Esophagus squamous epithelium (tissue), 5 donors: ENCODE results near the gene CPSF4L. TPM values are rescaled to one million over a fixed set of nuclear protein-coding genes. Genes with fewer than 3 reads are reported as not detected.

Experiments used
- DNase-seq: peaks from one replicate; lab custom pipeline; 2025; lab: John Stamatoyannopoulos, UW
- H3K27ac ChIP-seq, 4 donors: fragments of 200-600 bp; sonication (generic); one replicate each; pipeline ENCODE4 v1.5.1; 2016 to 2019; ENCODE audit warnings: mild to moderate bottlenecking in 1 of 4
- H3K27me3 ChIP-seq, 4 donors: fragments of 200-600 bp; sonication (generic); 1 replicate in 3 of 4; 2 replicates in 1 of 4; pipeline versions ENCODE4 v1.5.1 to v1.6.0; 2017 to 2021; ENCODE audit warnings: antibody characterized with exemption in 1 of 4
- H3K36me3 ChIP-seq, 3 donors: fragments of 200-600 bp; sonication (generic); one replicate each; pipeline ENCODE4 v1.5.1; 2016 to 2019
- H3K4me1 ChIP-seq, 3 donors: fragments of 200-600 bp; sonication (generic); one replicate each; pipeline ENCODE4 v1.5.1; 2017 to 2019
- H3K4me3 ChIP-seq, 4 donors: fragments of 200-600 bp; sonication (generic); 1 replicate in 3 of 4; 2 replicates in 1 of 4; pipeline ENCODE4 v1.5.1; 2016 to 2019; ENCODE audit warnings: mild to moderate bottlenecking in 2 of 4, moderate library complexity in 1 of 4
- H3K9me3 ChIP-seq, 3 donors: fragments of 200-600 bp; sonication (generic); one replicate each; pipeline ENCODE4 v1.5.1; 2016 to 2019
- CTCF ChIP-seq, 6 experiments: fragments of 450-650 bp in 4 of 6; fragments of 200-600 bp in 2 of 6; sonication (generic) in 2 of 6; IDR thresholded peaks; one replicate each; pipeline ENCODE4 v1.5.1; 2016 to 2019; ENCODE audit warnings: antibody characterized with exemption in 6 of 6, mild to moderate bottlenecking in 4 of 6, moderate library complexity in 4 of 6
- POLR2A ChIP-seq, 4 donors: fragments of 450-650 bp; IDR thresholded peaks; one replicate each; pipeline ENCODE4 v1.6.1; 2017; ENCODE audit warnings: antibody characterized with exemption in 4 of 4, mild to moderate bottlenecking in 4 of 4, moderate library complexity in 3 of 4
- WGBS, 2 donors: methylation state at CpG; one replicate each; pipeline ENCODE4 v1.1.5; 2018; 5-methylcytosine and 5-hydroxymethylcytosine counted together
- intact Hi-C: fragments of 100-400 bp; cut with DNase I; formaldehyde crosslinking; loops from one replicate; pipeline ENCODE4 v1.15.0; 2022
- total RNA-seq, 4 donors: library from RNA; depleted of rRNA; stranded (reverse); fragments of >200 nt; gene quantifications; one replicate each; pipeline ENCODE4 v1.1.0, GENCODE V29; 2016
- donor health status: DM: yes; HTN: yes; CAD: no.

Gene CPSF4L
- total RNA-seq, 4 donors from 2014 or later = not detected

- no peaks in the 10 kb centered on the region for H3K27me3 ChIP-seq
- intact Hi-C loops = no loop called here
- H3K9me3 ChIP-seq = no peaks in the 10 kb centered on the region
- no peak for DNase-seq
- TF ChIP-seq CTCF (IDR thresholded peaks at IDR 0.05) = no peak
- no peak for TF ChIP-seq POLR2A (IDR thresholded peaks at IDR 0.05)
- peaks cover 24 to 100% (median 59%) of the 10 kb centered on the region in 3 donors for H3K36me3 ChIP-seq
- WGBS, 2 donors = 68 to 78% methylated on average over 9 to 10 of the region's 10 CpGs
- peak overlapping the region in 3 of 4 donors; percentile 10 to 39 (median 38) for H3K27ac ChIP-seq
- H3K4me3 ChIP-seq = no peak overlapping the region
- H3K4me1 ChIP-seq = peaks cover 0 to 39% (median 2%) of the 10 kb centered on the region in 3 donors
Observed at GRCh38 chr17:73203788-73204479, 57.7 kb downstream of the CPSF4L start.

GRCh38 chr17:73203135-73203787 lies 58.4 kb downstream of the CPSF4L start:
- DNase-seq = no peak
- WGBS, 2 donors = 40% methylated on average over 8 of the region's 8 CpGs

GRCh38 chr17:73201215-73202069 lies 60.2 kb downstream of the CPSF4L start:
- DNase-seq = no peak
- no peaks in the 10 kb centered on the region for H3K9me3 ChIP-seq
- 88 to 95% methylated on average over 13 to 15 of the region's 19 CpGs for WGBS, 2 donors
- H3K4me1 ChIP-seq = peaks cover 0 to 20% (median 2%) of the 10 kb centered on the region in 3 donors
- peaks cover 40 to 100% (median 63%) of the 10 kb centered on the region in 3 donors for H3K36me3 ChIP-seq
- no peaks in the 10 kb centered on the region for H3K27me3 ChIP-seq
- H3K27ac ChIP-seq = no peak overlapping the region
- no peak for TF ChIP-seq POLR2A (IDR thresholded peaks at IDR 0.05)
- TF ChIP-seq CTCF (IDR thresholded peaks at IDR 0.05) = no peak
- intact Hi-C loops = no loop called here
- no peak overlapping the region for H3K4me3 ChIP-seq

More at GRCh38 chr17:73203135-73203787, 58.4 kb downstream of the CPSF4L start:
- Histone ChIP-seq H3K4me3 (no peak overlapping the region), H3K27ac (peak overlapping the region in 3 of 4 donors; percentile 7 to 38 (median 7)), H3K4me1 (peaks cover 0 to 33% (median 2%) of the 10 kb centered on the region in 3 donors), H3K9me3 (no peaks in the 10 kb centered on the region), H3K27me3 (no peaks in the 10 kb centered on the region), H3K36me3 (peaks cover 29 to 100% (median 63%) of the 10 kb centered on the region in 3 donors)
- intact Hi-C loops = no loop called here
- TF ChIP-seq CTCF (IDR thresholded peaks at IDR 0.05) (no peak), POLR2A (IDR thresholded peaks at IDR 0.05) (no peak)

GRCh38 chr17:73200476-73200875 lies 61.2 kb downstream of the CPSF4L start:
- Histone ChIP-seq H3K27me3 (no peaks in the 10 kb centered on the region), H3K36me3 (peaks cover 35 to 92% (median 58%) of the 10 kb centered on the region in 3 donors), H3K4me1 (peaks cover 0 to 27% (median 2%) of the 10 kb centered on the region in 3 donors), H3K9me3 (no peaks in the 10 kb centered on the region), H3K4me3 (no peak overlapping the region), H3K27ac (no peak overlapping the region)
- no peak for DNase-seq
- WGBS, 2 donors = 92 to 93% methylated on average over 10 of the region's 10 CpGs
- intact Hi-C loops = no loop called here
- TF ChIP-seq CTCF (IDR thresholded peaks at IDR 0.05) = no peak
- TF ChIP-seq POLR2A (IDR thresholded peaks at IDR 0.05) = no peak
